SU-DHL-6 (cell line): ENCODE results near the gene CLDN14.

ENCODE experiments used
- H2AFZ ChIP-seq: fragments of 200-600 bp; sonication (generic); 2 replicates; pipeline ENCODE4 v1.6.1; 2014; ENCODE audit warnings: low read depth, mild to moderate bottlenecking, moderate library complexity, mixed read lengths, antibody characterized with exemption, low read length; ENCODE audit not compliant: severe bottlenecking
- H3F3A ChIP-seq: fragments of 200-600 bp; shearing (Covaris generic); 2 replicates; pipeline ENCODE4 v1.6.0; 2016; ENCODE audit warnings: antibody characterized with exemption, mild to moderate bottlenecking; ENCODE audit not compliant: insufficient read depth
- H3K27ac ChIP-seq: fragments of 200-600 bp; sonication (generic); 2 replicates; pipeline ENCODE4 v1.5.1; 2016; ENCODE audit warnings: low read depth, mild to moderate bottlenecking, low read length, moderate library complexity, mixed read lengths
- H3K27me3 ChIP-seq: fragments of 200-600 bp; sonication (generic), shearing (Covaris generic); 2 replicates; pipeline ENCODE4 v1.6.0; 2014; ENCODE audit warnings: mild to moderate bottlenecking, low read length
- H3K36me3 ChIP-seq: fragments of 200-600 bp; sonication (generic); 2 replicates; pipeline ENCODE4 v1.6.1; 2014; ENCODE audit warnings: mild to moderate bottlenecking, low read length, mixed read lengths
- H3K4me2 ChIP-seq: fragments of 300-600, 200-600 bp; shearing (Covaris generic), sonication (generic); 2 replicates; pipeline ENCODE4 v1.6.0; 2014; ENCODE audit warnings: low read length, low read depth, mild to moderate bottlenecking; ENCODE audit not compliant: poor library complexity, severe bottlenecking
- H3K4me3 ChIP-seq: fragments of 200-600 bp; sonication (generic); 2 replicates; pipeline ENCODE4 v1.5.1; 2014; ENCODE audit warnings: antibody characterized with exemption, low read length, mild to moderate bottlenecking, mixed read lengths; ENCODE audit not compliant: insufficient read depth, poor library complexity, severe bottlenecking
- H3K79me2 ChIP-seq: fragments of 200-600 bp; sonication (generic); 2 replicates; pipeline ENCODE4 v1.6.1; 2014; ENCODE audit warnings: mild to moderate bottlenecking, low read length, moderate library complexity; ENCODE audit not compliant: insufficient read depth
- H3K9ac ChIP-seq: fragments of 200-600 bp; sonication (generic); 2 replicates; pipeline ENCODE4 v1.7.0; 2014; ENCODE audit warnings: mild to moderate bottlenecking, low read length
- H3K9me2 ChIP-seq: fragments of 200-600 bp; sonication (generic); replicated peaks from 2 replicates; pipeline ENCODE4 v1.6.1; 2014; ENCODE audit warnings: low read length; ENCODE audit not compliant: insufficient read depth
- H3K9me3 ChIP-seq: fragments of 200-600 bp; sonication (generic); 2 replicates; pipeline ENCODE4 v1.6.1; 2014; ENCODE audit warnings: low read length, mixed read lengths; ENCODE audit not compliant: insufficient read depth
- H4K20me1 ChIP-seq: fragments of 200-600 bp; sonication (generic); 2 replicates; pipeline ENCODE4 v1.6.1; 2014; ENCODE audit warnings: low read depth, mild to moderate bottlenecking, antibody characterized with exemption, low read length, moderate library complexity, mixed read lengths
- EZH2phosphoT487 ChIP-seq: fragments of 200-600 bp; sonication (generic), shearing (Covaris generic); conservative IDR thresholded peaks from 2 replicates; pipeline ENCODE4 v1.6.1; 2018; ENCODE audit warnings: mild to moderate bottlenecking, antibody characterized with exemption, low read length, moderate library complexity, mixed read lengths
- TF ChIP-seq, protein P1 (sequence below): fragments of 200-600 bp; sonication (generic); IDR thresholded peaks from one replicate; pipeline ENCODE4 v1.5.1; 2017; ENCODE audit warnings: antibody characterized with exemption, mild to moderate bottlenecking, low read length, moderate library complexity; ENCODE audit not compliant: insufficient read depth, poor library complexity, severe bottlenecking

CLDN14 gene

DNA sequence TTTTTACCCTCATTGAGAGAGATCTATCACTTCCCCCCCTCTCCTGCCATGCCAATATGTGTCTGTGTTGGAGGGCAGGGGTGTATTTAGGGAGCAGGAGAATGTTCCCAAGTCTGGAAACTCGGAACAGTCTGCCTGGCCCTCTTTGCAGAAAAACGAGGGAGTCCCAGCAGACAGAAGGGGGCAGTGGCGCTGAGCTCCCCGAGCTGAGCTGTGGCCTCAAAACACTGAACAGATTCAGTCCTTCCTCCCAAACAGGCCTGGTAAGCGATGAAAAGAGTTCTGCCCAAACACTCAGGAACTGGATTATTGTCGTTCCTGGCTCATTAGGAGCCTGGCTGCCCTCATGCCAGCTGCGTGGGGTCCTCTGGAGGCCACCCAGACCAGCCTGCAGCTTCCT lies 981 bp downstream of the CLDN14 start:
- no peak overlapping the region for H2AFZ ChIP-seq
- H3K4me3 ChIP-seq = no peak overlapping the region
- H3K79me2 ChIP-seq = no peaks in the 10 kb centered on the region
- no peaks in the 10 kb centered on the region for H4K20me1 ChIP-seq
- no peak overlapping the region for H3K9ac ChIP-seq
- no peaks in the 10 kb centered on the region for H3K9me3 ChIP-seq
- no peak for TF ChIP-seq EZH2phosphoT487
- TF ChIP-seq, protein P1, sequence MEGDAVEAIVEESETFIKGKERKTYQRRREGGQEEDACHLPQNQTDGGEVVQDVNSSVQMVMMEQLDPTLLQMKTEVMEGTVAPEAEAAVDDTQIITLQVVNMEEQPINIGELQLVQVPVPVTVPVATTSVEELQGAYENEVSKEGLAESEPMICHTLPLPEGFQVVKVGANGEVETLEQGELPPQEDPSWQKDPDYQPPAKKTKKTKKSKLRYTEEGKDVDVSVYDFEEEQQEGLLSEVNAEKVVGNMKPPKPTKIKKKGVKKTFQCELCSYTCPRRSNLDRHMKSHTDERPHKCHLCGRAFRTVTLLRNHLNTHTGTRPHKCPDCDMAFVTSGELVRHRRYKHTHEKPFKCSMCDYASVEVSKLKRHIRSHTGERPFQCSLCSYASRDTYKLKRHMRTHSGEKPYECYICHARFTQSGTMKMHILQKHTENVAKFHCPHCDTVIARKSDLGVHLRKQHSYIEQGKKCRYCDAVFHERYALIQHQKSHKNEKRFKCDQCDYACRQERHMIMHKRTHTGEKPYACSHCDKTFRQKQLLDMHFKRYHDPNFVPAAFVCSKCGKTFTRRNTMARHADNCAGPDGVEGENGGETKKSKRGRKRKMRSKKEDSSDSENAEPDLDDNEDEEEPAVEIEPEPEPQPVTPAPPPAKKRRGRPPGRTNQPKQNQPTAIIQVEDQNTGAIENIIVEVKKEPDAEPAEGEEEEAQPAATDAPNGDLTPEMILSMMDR = no peak
- H3K27ac ChIP-seq = no peak overlapping the region
- H3K9me2 ChIP-seq = no peaks in the 10 kb centered on the region
- no peaks in the 10 kb centered on the region for H3K27me3 ChIP-seq
- H3K36me3 ChIP-seq = no peaks in the 10 kb centered on the region
- H3K4me2 ChIP-seq = no peak overlapping the region
- no peaks in the 10 kb centered on the region for H3F3A ChIP-seq

DNA sequence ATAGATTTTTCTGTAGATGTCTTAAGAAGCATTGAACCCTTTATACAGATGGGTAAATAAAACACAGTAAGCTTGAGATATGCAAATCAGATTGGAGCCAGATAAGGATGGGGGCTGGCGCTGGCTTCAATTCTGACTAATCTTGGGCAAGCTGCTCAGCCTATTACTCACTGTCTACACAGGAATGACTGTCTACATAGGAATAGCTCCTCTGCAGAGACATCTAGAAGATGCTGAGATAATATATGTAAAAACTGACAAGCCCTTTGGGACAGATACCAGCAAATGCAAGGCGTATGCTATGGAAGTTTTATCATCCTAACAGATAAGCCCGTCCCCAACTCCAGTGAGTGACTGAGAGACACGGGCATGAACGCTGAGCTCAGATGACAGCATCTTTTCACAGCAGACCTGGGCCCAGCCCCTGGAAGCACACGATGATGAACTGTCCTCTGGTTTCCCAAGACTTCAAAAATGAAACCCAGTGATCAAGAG lies 1.7 kb downstream of the CLDN14 start:
- Histone ChIP-seq H4K20me1 (no peaks in the 10 kb centered on the region), H3K4me2 (no peak overlapping the region), H3K9ac (no peak overlapping the region), H3K27me3 (no peaks in the 10 kb centered on the region), H3K27ac (no peak overlapping the region), H3K4me3 (no peak overlapping the region), H3K9me3 (no peaks in the 10 kb centered on the region), H2AFZ (no peak overlapping the region), H3K79me2 (no peaks in the 10 kb centered on the region), H3F3A (no peaks in the 10 kb centered on the region), H3K36me3 (no peaks in the 10 kb centered on the region), H3K9me2 (no peaks in the 10 kb centered on the region)
- TF ChIP-seq, protein P1 = no peak
- TF ChIP-seq EZH2phosphoT487 = no peak

DNA sequence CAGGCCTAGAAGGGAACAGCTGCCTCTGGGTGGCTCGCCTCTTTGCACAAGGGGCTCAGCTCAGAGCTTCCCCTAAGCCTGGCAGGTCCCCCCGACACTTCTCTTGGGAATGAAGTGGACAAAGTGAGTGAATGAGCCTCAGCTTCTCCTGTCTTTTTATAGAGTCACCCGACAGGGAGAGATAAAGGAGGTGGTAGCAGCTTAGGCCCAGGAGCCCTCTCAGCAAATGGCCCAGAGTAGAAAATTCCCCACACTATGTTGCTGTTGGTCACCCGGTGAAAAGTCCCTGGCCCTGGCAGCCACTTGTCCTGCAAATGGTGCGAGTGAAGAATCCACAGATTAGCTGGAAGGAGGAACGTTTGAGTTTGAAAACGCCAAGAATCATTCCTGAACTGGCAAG lies 2.4 kb downstream of the CLDN14 start:
- H4K20me1 ChIP-seq = no peaks in the 10 kb centered on the region
- no peaks in the 10 kb centered on the region for H3K9me2 ChIP-seq
- H3K9ac ChIP-seq = no peak overlapping the region
- H2AFZ ChIP-seq = no peak overlapping the region
- no peak overlapping the region for H3K27ac ChIP-seq
- no peaks in the 10 kb centered on the region for H3K79me2 ChIP-seq
- no peaks in the 10 kb centered on the region for H3K9me3 ChIP-seq
- H3K4me3 ChIP-seq = no peak overlapping the region
- H3K4me2 ChIP-seq = no peak overlapping the region
- TF ChIP-seq, protein P1 = no peak
- no peak for TF ChIP-seq EZH2phosphoT487
- H3F3A ChIP-seq = no peaks in the 10 kb centered on the region
- H3K36me3 ChIP-seq = no peaks in the 10 kb centered on the region
- H3K27me3 ChIP-seq = no peaks in the 10 kb centered on the region
